Measurements from ENCODE around the gene PCGF3. TPM values are rescaled to one million over a fixed set of nuclear protein-coding genes. Genes with fewer than 3 reads are reported as not detected.

Gene PCGF3
- total RNA-seq, 4 donors from 2014 or later: 40.0 to 57.6 (median 46.9) TPM

DNA sequence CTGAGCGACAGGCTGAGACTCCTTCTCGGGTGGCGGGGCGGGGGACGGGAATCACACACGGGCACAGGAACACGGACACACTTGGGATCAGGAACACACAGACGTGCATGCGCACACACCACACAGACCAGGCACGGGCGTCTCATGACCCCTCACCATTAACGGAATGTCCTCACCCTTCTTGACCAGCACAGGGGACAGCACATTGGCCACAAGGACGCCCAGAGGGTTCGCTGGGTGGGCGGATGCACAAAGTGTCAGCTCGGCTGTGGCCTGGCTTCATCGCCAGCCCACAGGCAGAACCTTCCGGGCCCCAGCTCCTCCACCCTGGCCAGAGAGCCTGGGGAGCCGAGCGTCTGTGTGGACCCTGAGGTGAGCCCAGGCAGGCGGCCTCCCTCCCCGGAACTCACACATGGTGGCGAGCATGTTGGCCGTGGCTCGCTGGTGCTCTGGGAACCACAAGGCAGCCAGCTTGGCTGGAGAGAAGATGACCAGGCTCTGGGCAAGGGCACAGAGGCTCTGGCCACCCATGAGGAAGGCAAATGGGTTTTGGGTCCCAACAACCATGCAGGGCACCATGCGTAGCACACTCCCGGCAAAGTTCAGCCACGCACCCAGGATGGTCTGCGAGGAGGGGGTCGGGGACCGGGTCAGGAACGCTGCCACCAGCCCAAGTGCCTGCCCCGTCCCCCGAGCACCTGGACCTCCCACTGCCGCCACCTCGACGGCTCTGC lies 19.8 kb upstream of the PCGF3 start:
- intact Hi-C loops (cut with DNase I): no loop called here

DNA sequence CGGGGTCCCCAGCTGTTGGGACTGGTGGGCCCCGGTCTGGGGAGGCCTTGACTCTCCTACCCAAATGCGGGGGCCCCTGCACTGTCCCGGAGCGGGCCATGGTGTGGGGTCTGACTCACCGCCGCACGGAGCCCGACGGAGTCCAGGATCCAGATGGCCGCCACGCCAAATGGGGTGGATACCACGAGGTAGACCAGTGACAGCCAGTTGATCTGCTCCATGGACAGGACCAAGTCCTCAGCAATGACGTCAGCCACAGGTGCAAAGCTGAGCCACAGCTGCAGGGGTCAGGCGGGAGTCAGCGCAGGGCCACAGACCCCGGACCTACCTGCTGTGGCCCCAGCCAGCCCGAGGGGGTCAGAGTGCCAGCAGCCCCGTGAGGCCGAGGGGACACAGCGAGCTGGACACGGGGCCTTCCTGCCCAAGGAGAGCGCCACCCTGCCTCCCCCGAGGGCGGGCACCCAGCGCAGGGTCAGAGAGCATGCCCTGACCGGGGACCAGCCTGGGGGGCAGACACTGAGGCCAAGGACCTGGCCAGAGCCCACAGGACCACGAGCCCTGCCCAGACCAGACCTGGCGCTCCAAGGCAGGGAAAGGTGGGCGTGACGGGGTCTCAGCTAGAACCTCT lies 19.1 kb upstream of the PCGF3 start:
- Histone ChIP-seq H3K27ac (peak overlapping the region; percentile 75 to 88 (median 84)), H3K27me3 (no peaks in the 10 kb centered on the region), H3K36me3 (no peaks in the 10 kb centered on the region), H3K9me3 (no peaks in the 10 kb centered on the region), H3K4me3 (peak overlapping the region in 2 of 4 donors; percentile 5 to 66), H3K4me1 (peaks cover 43 to 71% (median 50%) of the 10 kb centered on the region in 3 donors)
- TF ChIP-seq POLR2A (IDR thresholded peaks at IDR 0.05): no peak
- TF ChIP-seq, protein P1, sequence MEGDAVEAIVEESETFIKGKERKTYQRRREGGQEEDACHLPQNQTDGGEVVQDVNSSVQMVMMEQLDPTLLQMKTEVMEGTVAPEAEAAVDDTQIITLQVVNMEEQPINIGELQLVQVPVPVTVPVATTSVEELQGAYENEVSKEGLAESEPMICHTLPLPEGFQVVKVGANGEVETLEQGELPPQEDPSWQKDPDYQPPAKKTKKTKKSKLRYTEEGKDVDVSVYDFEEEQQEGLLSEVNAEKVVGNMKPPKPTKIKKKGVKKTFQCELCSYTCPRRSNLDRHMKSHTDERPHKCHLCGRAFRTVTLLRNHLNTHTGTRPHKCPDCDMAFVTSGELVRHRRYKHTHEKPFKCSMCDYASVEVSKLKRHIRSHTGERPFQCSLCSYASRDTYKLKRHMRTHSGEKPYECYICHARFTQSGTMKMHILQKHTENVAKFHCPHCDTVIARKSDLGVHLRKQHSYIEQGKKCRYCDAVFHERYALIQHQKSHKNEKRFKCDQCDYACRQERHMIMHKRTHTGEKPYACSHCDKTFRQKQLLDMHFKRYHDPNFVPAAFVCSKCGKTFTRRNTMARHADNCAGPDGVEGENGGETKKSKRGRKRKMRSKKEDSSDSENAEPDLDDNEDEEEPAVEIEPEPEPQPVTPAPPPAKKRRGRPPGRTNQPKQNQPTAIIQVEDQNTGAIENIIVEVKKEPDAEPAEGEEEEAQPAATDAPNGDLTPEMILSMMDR (IDR thresholded peaks at IDR 0.05): no peak
- no CpG with 5 or more reads among the region's 31 CpGs for WGBS, 2 donors
- no peak for DNase-seq
- intact Hi-C loops (cut with DNase I): no loop called here

More for the DNA sequence above, 19.8 kb upstream of the PCGF3 start:
- DNase-seq: no peak
- H3K9me3 ChIP-seq: no peaks in the 10 kb centered on the region
- no peak overlapping the region for H3K27ac ChIP-seq
- no peaks in the 10 kb centered on the region for H3K36me3 ChIP-seq
- peaks cover 47 to 77% (median 55%) of the 10 kb centered on the region in 3 donors for H3K4me1 ChIP-seq
- no peak overlapping the region for H3K4me3 ChIP-seq
- WGBS, 2 donors: 87 to 93% methylated on average over 3 to 12 of the region's 37 CpGs
- no peaks in the 10 kb centered on the region for H3K27me3 ChIP-seq
- TF ChIP-seq, protein P1 (IDR thresholded peaks at IDR 0.05): no peak
- TF ChIP-seq POLR2A (IDR thresholded peaks at IDR 0.05): no peak

DNA sequence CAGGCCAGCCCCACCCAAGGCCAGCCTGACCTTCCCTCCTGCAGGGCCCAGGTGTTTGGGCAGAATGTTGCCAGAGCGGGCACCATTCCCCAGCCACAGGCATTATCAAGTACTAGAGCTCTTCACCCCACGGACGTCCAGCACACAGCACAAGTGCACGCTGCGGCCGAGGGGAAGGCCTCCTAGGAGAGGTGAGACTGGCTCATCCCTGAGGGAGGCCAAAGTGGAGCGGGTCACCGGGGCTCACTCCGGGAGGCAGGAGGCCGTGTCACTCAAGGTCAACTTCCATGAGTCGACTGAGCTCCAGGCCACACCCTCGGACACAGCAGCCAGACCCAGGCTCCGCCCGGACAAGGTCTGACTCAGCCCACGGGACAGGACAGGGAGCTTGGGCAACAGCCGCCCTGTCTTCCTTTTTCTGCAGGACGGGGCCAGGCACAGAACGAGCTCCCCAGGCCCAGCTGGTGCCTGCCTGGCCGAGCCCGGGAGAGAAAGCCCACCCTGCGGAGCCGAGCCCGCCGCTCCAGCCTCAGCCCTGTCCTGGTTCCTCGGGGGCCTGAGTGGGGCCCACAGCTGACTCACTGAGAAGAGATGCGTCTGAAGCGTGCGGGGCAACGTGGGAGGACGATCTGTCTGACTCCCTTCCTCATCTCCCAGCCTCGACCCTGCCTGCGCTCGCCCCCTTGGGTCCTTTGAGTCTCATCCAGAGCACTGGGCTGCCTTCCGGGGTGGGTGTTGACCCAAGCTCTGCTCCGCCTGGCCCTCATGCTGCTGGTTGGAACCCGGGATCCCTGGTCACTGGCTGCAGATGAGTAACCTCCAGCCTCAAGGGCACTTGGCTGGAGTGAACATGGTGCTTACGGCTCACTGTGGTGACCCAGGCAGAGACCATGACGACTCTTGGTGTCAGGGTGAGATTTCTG lies 18.3 kb upstream of the PCGF3 start:
- H3K9me3 ChIP-seq: no peaks in the 10 kb centered on the region
- no peaks in the 10 kb centered on the region for H3K36me3 ChIP-seq
- peak overlapping the region; percentile 75 to 88 (median 84) for H3K27ac ChIP-seq
- intact Hi-C loops (cut with DNase I): no loop called here
- TF ChIP-seq, protein P1 (IDR thresholded peaks at IDR 0.05): no peak
- peak in 2 of 4 donors; percentile 24 to 63 for TF ChIP-seq POLR2A (IDR thresholded peaks at IDR 0.05)
- peaks cover 37 to 64% (median 45%) of the 10 kb centered on the region in 3 donors for H3K4me1 ChIP-seq
- peak overlapping the region in 3 of 4 donors; percentile 5 to 66 (median 56) for H3K4me3 ChIP-seq
- WGBS, 2 donors: 32 to 35% methylated on average over 6 to 11 of the region's 38 CpGs
- DNase-seq: no peak
- H3K27me3 ChIP-seq: no peaks in the 10 kb centered on the region

DNA sequence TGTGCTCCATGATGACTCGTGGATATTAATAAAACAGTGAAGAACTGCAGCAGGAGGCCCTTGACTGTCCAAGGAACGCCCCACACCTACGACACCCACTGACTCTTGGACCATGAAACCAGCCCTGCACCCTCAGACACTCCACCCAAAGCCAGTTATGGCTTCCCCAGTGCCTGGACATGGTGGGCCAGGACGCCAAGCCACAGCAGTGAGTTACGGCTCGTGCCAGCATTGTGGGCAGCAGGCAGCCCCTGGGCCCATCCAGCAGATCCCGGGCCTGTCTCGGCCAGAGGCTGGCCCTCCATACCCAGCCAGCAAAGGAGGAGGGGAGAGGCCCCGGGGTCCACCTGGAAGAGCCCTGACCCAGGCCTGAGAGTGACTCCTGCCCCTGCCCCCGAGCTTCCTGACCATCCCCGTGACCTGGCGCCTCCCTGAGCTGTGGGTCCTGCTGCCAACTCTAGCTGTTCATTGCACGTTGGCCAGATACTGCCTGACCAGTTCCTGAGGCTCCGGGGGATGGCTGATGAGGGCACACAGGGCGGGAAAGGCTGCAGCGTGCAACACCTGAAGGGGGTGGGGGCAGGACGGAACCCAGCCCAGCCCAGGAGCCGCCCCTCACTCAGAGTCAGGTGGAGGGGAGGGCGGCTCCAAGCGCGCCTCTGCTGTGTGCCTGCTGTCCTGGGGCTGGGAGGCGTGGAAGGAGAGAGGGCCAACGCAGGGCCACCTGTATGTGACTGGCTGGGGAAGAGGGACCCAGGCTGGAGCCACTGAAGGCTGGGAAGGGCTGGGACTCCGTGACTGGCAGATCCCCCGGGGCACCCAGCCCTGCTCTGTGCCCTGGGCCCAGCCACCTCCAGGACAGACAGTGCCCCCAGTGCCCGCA lies 17.4 kb upstream of the PCGF3 start:
- no peak for DNase-seq
- Histone ChIP-seq H3K9me3 (no peaks in the 10 kb centered on the region), H3K27me3 (peaks cover 0 to 4% (median 0%) of the 10 kb centered on the region in 4 donors), H3K4me3 (peak overlapping the region; percentile 41 to 66 (median 50)), H3K36me3 (no peaks in the 10 kb centered on the region), H3K4me1 (peaks cover 36 to 55% (median 43%) of the 10 kb centered on the region in 3 donors), H3K27ac (peak overlapping the region; percentile 75 to 88 (median 84))
- WGBS, 2 donors: 42 to 93% methylated on average over 3 to 4 of the region's 26 CpGs
- TF ChIP-seq, protein P1 (IDR thresholded peaks at IDR 0.05): no peak
- no peak for TF ChIP-seq POLR2A (IDR thresholded peaks at IDR 0.05)
- intact Hi-C loops (cut with DNase I): no loop called here
